Glutamatergic neuron (in vitro differentiated cells): ENCODE data around the gene PIN1. TPM values are rescaled to one million over a fixed set of nuclear protein-coding genes. Genes with fewer than 3 reads are reported as not detected.
A peak's percentile ranks its signal among the peaks of the same experiment; 100 is the strongest.
"Not testable (repeated sequence)": the region's sequence is repeated elsewhere in the genome, so short reads cannot be mapped to it uniquely, and the experiment has no call there.

Experiments used
- DNase-seq: peaks from one replicate; pipeline ENCODE4 v3.0.0; 2022
- H3K27ac Mint-ChIP-seq: one replicate; pipeline ENCODE4 v1.8.0; 2020; ENCODE audit warnings: mild to moderate bottlenecking, mixed read lengths, inconsistent platforms; ENCODE audit not compliant: unreplicated experiment
- H3K27me3 Mint-ChIP-seq: one replicate; pipeline ENCODE4 v1.8.0; 2020; ENCODE audit warnings: mild to moderate bottlenecking, moderate library complexity, mixed read lengths, inconsistent platforms; ENCODE audit not compliant: unreplicated experiment
- H3K36me3 Mint-ChIP-seq: one replicate; pipeline ENCODE4 v1.8.0; 2020; ENCODE audit warnings: mild to moderate bottlenecking, mixed read lengths, inconsistent platforms; ENCODE audit not compliant: unreplicated experiment
- H3K4me1 Mint-ChIP-seq: one replicate; pipeline ENCODE4 v1.8.0; 2020; ENCODE audit warnings: mild to moderate bottlenecking, low read depth, mixed read lengths, inconsistent platforms; ENCODE audit not compliant: unreplicated experiment
- H3K4me3 Mint-ChIP-seq: one replicate; pipeline ENCODE4 v1.8.0; 2020; ENCODE audit warnings: mild to moderate bottlenecking, mixed read lengths, inconsistent platforms; ENCODE audit not compliant: unreplicated experiment
- H3K9me3 Mint-ChIP-seq: one replicate; pipeline ENCODE4 v1.8.0; 2020; ENCODE audit warnings: mild to moderate bottlenecking, moderate library complexity, mixed read lengths, inconsistent platforms; ENCODE audit not compliant: unreplicated experiment
- long read RNA-seq: library from polyadenylated mRNA; unstranded; transcript quantifications from one replicate; pipeline ENCODE4 v2.0.0, GENCODE V29; 2020; ENCODE audit not compliant: unreplicated experiment
- total RNA-seq: library from RNA; stranded (reverse); fragmentation: NEBNext Ultra II Directional; extraction: Animal tissue kit (Norgen Biotek cat#: 25700); gene quantifications from one replicate; pipeline ENCODE4 v1.2.1, GENCODE V29; 2021; ENCODE audit not compliant: unreplicated experiment
- TF ChIP-seq, protein P1 (sequence below): fragments of 200-600 bp; sonication (generic); IDR thresholded peaks from one replicate; pipeline ENCODE4 v1.5.0; 2021; ENCODE audit not compliant: partially characterized antibody, unreplicated experiment

PIN1 gene
- total RNA-seq: 110 TPM
- long read RNA-seq, full-length matches to known transcripts: 129 of 136 reads
- long read RNA-seq, partial matches to known transcripts: 5 of 136 reads
- long read RNA-seq, other reads (novel, unspliced or antisense): 2 of 136 reads

DNA sequence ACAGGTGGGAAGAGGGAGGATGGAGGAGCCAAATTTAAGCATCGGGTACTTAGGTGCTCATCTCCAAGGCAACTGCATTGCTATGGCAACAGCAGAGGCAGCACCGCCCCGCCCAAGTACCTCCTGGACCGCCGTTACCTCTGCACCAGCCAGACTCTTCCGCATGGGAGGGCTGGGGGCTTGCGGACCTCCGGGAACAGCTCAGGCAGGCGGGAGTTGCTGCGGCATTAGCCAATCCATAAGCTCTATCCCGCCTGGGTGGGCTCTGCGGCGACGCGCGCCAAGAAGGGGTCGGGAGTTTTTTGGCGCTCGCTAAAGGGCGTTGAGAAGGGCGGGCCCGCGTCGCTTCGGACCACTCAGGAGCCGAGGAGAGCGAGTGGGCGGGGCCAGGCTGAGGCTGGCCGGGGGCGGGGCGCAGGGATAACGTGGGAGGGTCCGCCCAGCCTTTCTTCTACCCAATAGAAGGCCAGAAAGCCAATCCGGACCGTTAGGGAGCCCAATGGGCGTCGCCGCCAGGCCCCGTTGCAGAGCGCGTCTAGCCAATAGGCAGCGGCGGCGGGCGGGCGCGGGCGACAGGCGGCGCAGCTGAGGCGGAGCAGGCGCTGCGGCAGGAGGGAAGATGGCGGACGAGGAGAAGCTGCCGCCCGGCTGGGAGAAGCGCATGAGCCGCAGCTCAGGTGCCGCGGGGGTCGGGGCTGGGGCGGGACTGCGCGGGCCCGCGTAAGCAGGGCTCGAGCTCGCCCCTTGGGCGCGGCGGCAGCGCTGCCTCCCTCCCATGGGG lies at the start of gene PIN1:
Gene PIN1, plus strand, starts transcription at position 593 of the 781 bp plus-strand sequence. Its CDS starts 27 bp downstream, at position 620.
- peak; percentile 100 for DNase-seq
- H3K9me3 Mint-ChIP-seq: peaks cover 7% of the 10 kb centered on the region
- TF ChIP-seq, protein P1, sequence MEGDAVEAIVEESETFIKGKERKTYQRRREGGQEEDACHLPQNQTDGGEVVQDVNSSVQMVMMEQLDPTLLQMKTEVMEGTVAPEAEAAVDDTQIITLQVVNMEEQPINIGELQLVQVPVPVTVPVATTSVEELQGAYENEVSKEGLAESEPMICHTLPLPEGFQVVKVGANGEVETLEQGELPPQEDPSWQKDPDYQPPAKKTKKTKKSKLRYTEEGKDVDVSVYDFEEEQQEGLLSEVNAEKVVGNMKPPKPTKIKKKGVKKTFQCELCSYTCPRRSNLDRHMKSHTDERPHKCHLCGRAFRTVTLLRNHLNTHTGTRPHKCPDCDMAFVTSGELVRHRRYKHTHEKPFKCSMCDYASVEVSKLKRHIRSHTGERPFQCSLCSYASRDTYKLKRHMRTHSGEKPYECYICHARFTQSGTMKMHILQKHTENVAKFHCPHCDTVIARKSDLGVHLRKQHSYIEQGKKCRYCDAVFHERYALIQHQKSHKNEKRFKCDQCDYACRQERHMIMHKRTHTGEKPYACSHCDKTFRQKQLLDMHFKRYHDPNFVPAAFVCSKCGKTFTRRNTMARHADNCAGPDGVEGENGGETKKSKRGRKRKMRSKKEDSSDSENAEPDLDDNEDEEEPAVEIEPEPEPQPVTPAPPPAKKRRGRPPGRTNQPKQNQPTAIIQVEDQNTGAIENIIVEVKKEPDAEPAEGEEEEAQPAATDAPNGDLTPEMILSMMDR: peak; percentile 43
- H3K4me3 Mint-ChIP-seq: peak within 1 kb of the TSS; percentile 90
- H3K4me1 Mint-ChIP-seq: peaks cover 6% of the 10 kb centered on the region
- H3K27me3 Mint-ChIP-seq: peaks cover 5% of the 10 kb centered on the region
- H3K36me3 Mint-ChIP-seq: no peaks in the 10 kb centered on the region
- peak within 1 kb of the TSS; percentile 78 for H3K27ac Mint-ChIP-seq

- peaks cover 6% of the 10 kb centered on the region for H3K9me3 Mint-ChIP-seq
- H3K27me3 Mint-ChIP-seq: peaks cover 12% of the 10 kb centered on the region
- H3K27ac Mint-ChIP-seq: peak overlapping the region; percentile 100
- peaks cover 13% of the 10 kb centered on the region for H3K4me1 Mint-ChIP-seq
- DNase-seq: peak; percentile 100
- H3K4me3 Mint-ChIP-seq: peak overlapping the region; percentile 98
- H3K36me3 Mint-ChIP-seq: peaks cover 4% of the 10 kb centered on the region
- TF ChIP-seq, protein P1: no peak
Observed at GRCh38 chr19:9785367-9786331, 49.5 kb upstream of the PIN1 start.

DNA sequence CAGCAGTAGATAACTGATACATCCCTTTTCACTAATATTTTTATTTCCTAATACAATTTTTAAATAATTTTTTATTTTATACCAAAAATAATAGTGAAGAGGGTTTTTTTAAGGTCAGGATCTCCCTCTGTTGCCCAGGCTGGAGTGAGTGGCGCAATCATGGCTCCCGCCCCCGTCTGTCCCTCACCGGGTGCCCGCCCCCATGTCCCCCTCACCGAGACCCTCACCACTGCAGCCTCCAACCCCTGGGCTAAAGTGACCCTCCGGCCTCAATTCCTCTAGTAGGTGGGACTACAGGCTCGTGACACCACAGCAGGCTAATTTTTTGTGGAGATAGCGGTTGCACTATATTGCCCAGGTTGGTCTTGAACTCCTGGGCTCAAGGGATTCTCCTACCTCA lies 48.8 kb upstream of the PIN1 start:
- Mint-ChIP-seq H3K4me1 (peaks cover 13% of the 10 kb centered on the region), H3K4me3 (peak overlapping the region; percentile 98), H3K9me3 (peaks cover 6% of the 10 kb centered on the region), H3K36me3 (peaks cover 4% of the 10 kb centered on the region), H3K27me3 (peaks cover 12% of the 10 kb centered on the region), H3K27ac (peak overlapping the region; percentile 64)
- TF ChIP-seq, protein P1: no peak
- no peak for DNase-seq

GRCh38 chr19:9786819-9787218 lies 48.3 kb upstream of the PIN1 start:
- peak overlapping the region; percentile 64 for H3K27ac Mint-ChIP-seq
- peaks cover 12% of the 10 kb centered on the region for H3K27me3 Mint-ChIP-seq
- H3K4me3 Mint-ChIP-seq: peak overlapping the region; percentile 71
- TF ChIP-seq, protein P1: no peak
- DNase-seq: no peak
- H3K9me3 Mint-ChIP-seq: peaks cover 6% of the 10 kb centered on the region
- peaks cover 13% of the 10 kb centered on the region for H3K4me1 Mint-ChIP-seq
- peaks cover 4% of the 10 kb centered on the region for H3K36me3 Mint-ChIP-seq

- Mint-ChIP-seq H3K27me3 (peaks cover 12% of the 10 kb centered on the region), H3K4me1 (peaks cover 13% of the 10 kb centered on the region)
- not testable (repeated sequence) for H3K36me3 Mint-ChIP-seq, H3K9me3 Mint-ChIP-seq, DNase-seq, H3K27ac Mint-ChIP-seq, H3K4me3 Mint-ChIP-seq
Observed at GRCh38 chr19:9788604-9789003, 46.5 kb upstream of the PIN1 start.
